Measurements from ENCODE around the gene PRKAR1A.

- no peak for TF ChIP-seq POLR2A (IDR thresholded peaks at IDR 0.05)
- TF ChIP-seq, protein P1, sequence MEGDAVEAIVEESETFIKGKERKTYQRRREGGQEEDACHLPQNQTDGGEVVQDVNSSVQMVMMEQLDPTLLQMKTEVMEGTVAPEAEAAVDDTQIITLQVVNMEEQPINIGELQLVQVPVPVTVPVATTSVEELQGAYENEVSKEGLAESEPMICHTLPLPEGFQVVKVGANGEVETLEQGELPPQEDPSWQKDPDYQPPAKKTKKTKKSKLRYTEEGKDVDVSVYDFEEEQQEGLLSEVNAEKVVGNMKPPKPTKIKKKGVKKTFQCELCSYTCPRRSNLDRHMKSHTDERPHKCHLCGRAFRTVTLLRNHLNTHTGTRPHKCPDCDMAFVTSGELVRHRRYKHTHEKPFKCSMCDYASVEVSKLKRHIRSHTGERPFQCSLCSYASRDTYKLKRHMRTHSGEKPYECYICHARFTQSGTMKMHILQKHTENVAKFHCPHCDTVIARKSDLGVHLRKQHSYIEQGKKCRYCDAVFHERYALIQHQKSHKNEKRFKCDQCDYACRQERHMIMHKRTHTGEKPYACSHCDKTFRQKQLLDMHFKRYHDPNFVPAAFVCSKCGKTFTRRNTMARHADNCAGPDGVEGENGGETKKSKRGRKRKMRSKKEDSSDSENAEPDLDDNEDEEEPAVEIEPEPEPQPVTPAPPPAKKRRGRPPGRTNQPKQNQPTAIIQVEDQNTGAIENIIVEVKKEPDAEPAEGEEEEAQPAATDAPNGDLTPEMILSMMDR (IDR thresholded peaks at IDR 0.05) = no peak
- TF ChIP-seq POLR2AphosphoS5 (IDR thresholded peaks at IDR 0.05; ENCODE audit: insufficient read depth in 1 of 2, low read depth in 1 of 2) = no peak
These were observed 15.1 kb downstream of the PRKAR1A start for GRCh38 chr17:68527314-68527713.

All from vagina (tissue), 2 donors.